T47D (cell line): ENCODE data around the gene FBLIM1.

Experiments used
- DNase-seq, 2 experiments: peaks; one replicate each; pipeline versions ENCODE4 v3.0.0 to v3.0.0-alpha.2; 2011 to 2012; ENCODE audit warnings: low read depth in 1 of 2, low spot score in 1 of 2
- JUND ChIP-seq: IDR thresholded peaks from 2 replicates; pipeline ENCODE4 v1.6.1; 2012; ENCODE audit warnings: low read depth
- in situ Hi-C: cut with HindIII; loops from 2 replicates; pipeline ENCODE4 v1.10.0; 2016; ENCODE audit warnings: low sequenced_read_pairs, low pct_unique_long_range_greater_than_20kb

The FBLIM1 gene

GRCh38 chr1:15767941-15768340 lies 9.3 kb downstream of the FBLIM1 start:
- in situ Hi-C loops: no loop called here
- no peak for TF ChIP-seq JUND

GRCh38 chr1:15768388-15768787 lies 9.8 kb downstream of the FBLIM1 start:
- TF ChIP-seq JUND: no peak
- in situ Hi-C loops: no loop called here
- no peak for DNase-seq

More at GRCh38 chr1:15767941-15768340, 9.3 kb downstream of the FBLIM1 start:
- DNase-seq: peak in 1 of 2 experiments; percentile 69

- DNase-seq: no peak
- no peak for TF ChIP-seq JUND
- in situ Hi-C loops: no loop called here
Measured at GRCh38 chr1:15770313-15770962, 11.8 kb downstream of the FBLIM1 start.

- TF ChIP-seq JUND: no peak
- DNase-seq: no peak
- in situ Hi-C loops: no loop called here
Measured at GRCh38 chr1:15771836-15772515, 13.4 kb downstream of the FBLIM1 start.

GRCh38 chr1:15775706-15776105 lies 17.1 kb downstream of the FBLIM1 start:
- in situ Hi-C loops: no loop called here
- DNase-seq: no peak

GRCh38 chr1:15777909-15778707 lies 19.5 kb downstream of the FBLIM1 start:
- in situ Hi-C loops: no loop called here
- DNase-seq: no peak
- TF ChIP-seq JUND: no peak

More at GRCh38 chr1:15775706-15776105, 17.1 kb downstream of the FBLIM1 start:
- no peak for TF ChIP-seq JUND

- DNase-seq: no peak
- in situ Hi-C loops: no loop called here
- TF ChIP-seq JUND: no peak
Measured at GRCh38 chr1:15785683-15786082, 27.1 kb downstream of the FBLIM1 start.

GRCh38 chr1:15786581-15786980 lies 28.0 kb downstream of the FBLIM1 start:
- no peak for TF ChIP-seq JUND
- DNase-seq: no peak
- in situ Hi-C loops: no loop called here

GRCh38 chr1:15788624-15789301 lies 30.2 kb downstream of the FBLIM1 start:
- TF ChIP-seq JUND: no peak
- DNase-seq: no peak
- in situ Hi-C loops: no loop called here

- in situ Hi-C loops: no loop called here
- DNase-seq: no peak
Measured at GRCh38 chr1:15796086-15796462, 37.5 kb downstream of the FBLIM1 start.

GRCh38 chr1:15797614-15798390 lies 39.2 kb downstream of the FBLIM1 start:
- DNase-seq: no peak
- no peak for TF ChIP-seq JUND
- in situ Hi-C loops: no loop called here

More at GRCh38 chr1:15796086-15796462, 37.5 kb downstream of the FBLIM1 start:
- no peak for TF ChIP-seq JUND
